MV-4-11 (cell line): Measurements from ENCODE around the gene FUCA1.
"Not testable (repeated sequence)": the region's sequence is repeated elsewhere in the genome, so short reads cannot be mapped to it uniquely, and the experiment has no call there.

Experiments
- DNase-seq: peaks from one replicate; lab custom pipeline; 2025; lab: John Stamatoyannopoulos, UW

FUCA1 gene

GRCh38 chr1:23895993-23896392, 27.9 kb upstream of the FUCA1 start:
- DNase-seq = no peak

GRCh38 chr1:23895082-23895481, 27.0 kb upstream of the FUCA1 start:
- DNase-seq = peak; percentile 52

GRCh38 chr1:23889074-23889473, 21.0 kb upstream of the FUCA1 start:
- no peak for DNase-seq

- no peak for DNase-seq
Measured at GRCh38 chr1:23885222-23885621, 17.1 kb upstream of the FUCA1 start.

GRCh38 chr1:23882746-23883145, 14.7 kb upstream of the FUCA1 start:
- DNase-seq = no peak

GRCh38 chr1:23879809-23880208, 11.7 kb upstream of the FUCA1 start:
- no peak for DNase-seq

- DNase-seq = no peak
Measured at GRCh38 chr1:23878668-23879067, 10.6 kb upstream of the FUCA1 start.

GRCh38 chr1:23875382-23875781, 7.3 kb upstream of the FUCA1 start:
- DNase-seq = no peak

- no peak for DNase-seq
Measured at GRCh38 chr1:23872421-23872820, 4.3 kb upstream of the FUCA1 start.

GRCh38 chr1:23869051-23869450, 961 bp upstream of the FUCA1 start:
- peak; percentile 10 for DNase-seq

- no peak for DNase-seq
Measured at GRCh38 chr1:23868557-23869016, 497 bp upstream of the FUCA1 start.

- DNase-seq = no peak
Measured at GRCh38 chr1:23867542-23867894, 572 bp downstream of the FUCA1 start.

- DNase-seq = peak; percentile 91
Measured at GRCh38 chr1:23865543-23865930, 2.6 kb downstream of the FUCA1 start.

- peak; percentile 59 for DNase-seq
Measured at GRCh38 chr1:23864801-23865542, 3.1 kb downstream of the FUCA1 start.

- no peak for DNase-seq
Measured at GRCh38 chr1:23862640-23863039, 5.5 kb downstream of the FUCA1 start.

- DNase-seq = peak; percentile 24
Measured at GRCh38 chr1:23854568-23854967, 13.5 kb downstream of the FUCA1 start.

- DNase-seq = not testable (repeated sequence)
Measured at GRCh38 chr1:23853124-23853523, 15.0 kb downstream of the FUCA1 start.

- not testable (repeated sequence) for DNase-seq
Measured at GRCh38 chr1:23851406-23851805, 16.7 kb downstream of the FUCA1 start.

- no peak for DNase-seq
Measured at GRCh38 chr1:23848673-23849616, 19.1 kb downstream of the FUCA1 start.

- DNase-seq = not testable (repeated sequence)
Measured at GRCh38 chr1:23847482-23848095, 20.5 kb downstream of the FUCA1 start.

GRCh38 chr1:23845163-23845562, 22.9 kb downstream of the FUCA1 start:
- peak; percentile 15 for DNase-seq

GRCh38 chr1:23843644-23844043, 24.4 kb downstream of the FUCA1 start:
- DNase-seq = no peak
